ENCODE measurements around the gene GABPB1. TPM values are rescaled to one million over a fixed set of nuclear protein-coding genes. Genes with fewer than 3 reads are reported as not detected.

The GABPB1 gene
- total and polyA plus RNA-seq, 2 of the 13 experiments (the other 11 are each of a cell fraction or from before 2014, with no cell fraction given) = 17.5 to 39.5 TPM

DNA sequence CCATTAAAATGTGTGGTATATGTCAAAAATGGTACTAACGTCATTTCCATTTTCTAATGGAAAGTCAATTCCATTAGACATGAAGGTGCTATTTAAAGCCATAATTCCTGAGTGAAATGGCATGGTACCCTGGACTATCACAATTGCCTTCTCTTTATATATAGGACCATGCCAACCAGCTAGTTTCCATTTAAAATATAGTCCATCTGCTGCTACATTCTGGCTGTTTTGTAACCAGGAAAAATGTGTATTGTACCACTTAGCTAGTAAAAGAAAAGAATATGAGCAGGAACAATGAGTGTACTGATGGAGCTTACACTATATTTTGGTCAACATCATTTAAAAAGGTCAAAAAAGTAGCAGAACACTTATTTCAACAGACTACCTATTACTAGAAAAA, 59.0 kb downstream of the GABPB1 start:
- FAIRE-seq (no peak), DNase-seq (ENCODE audit: low spot score) (no peak), ATAC-seq (no peak)
- no peak for TF ChIP-seq PHF8 (CRISPR knock-in tag; IDR thresholded peaks at IDR 0.05)
- TF ChIP-seq, protein P1, sequence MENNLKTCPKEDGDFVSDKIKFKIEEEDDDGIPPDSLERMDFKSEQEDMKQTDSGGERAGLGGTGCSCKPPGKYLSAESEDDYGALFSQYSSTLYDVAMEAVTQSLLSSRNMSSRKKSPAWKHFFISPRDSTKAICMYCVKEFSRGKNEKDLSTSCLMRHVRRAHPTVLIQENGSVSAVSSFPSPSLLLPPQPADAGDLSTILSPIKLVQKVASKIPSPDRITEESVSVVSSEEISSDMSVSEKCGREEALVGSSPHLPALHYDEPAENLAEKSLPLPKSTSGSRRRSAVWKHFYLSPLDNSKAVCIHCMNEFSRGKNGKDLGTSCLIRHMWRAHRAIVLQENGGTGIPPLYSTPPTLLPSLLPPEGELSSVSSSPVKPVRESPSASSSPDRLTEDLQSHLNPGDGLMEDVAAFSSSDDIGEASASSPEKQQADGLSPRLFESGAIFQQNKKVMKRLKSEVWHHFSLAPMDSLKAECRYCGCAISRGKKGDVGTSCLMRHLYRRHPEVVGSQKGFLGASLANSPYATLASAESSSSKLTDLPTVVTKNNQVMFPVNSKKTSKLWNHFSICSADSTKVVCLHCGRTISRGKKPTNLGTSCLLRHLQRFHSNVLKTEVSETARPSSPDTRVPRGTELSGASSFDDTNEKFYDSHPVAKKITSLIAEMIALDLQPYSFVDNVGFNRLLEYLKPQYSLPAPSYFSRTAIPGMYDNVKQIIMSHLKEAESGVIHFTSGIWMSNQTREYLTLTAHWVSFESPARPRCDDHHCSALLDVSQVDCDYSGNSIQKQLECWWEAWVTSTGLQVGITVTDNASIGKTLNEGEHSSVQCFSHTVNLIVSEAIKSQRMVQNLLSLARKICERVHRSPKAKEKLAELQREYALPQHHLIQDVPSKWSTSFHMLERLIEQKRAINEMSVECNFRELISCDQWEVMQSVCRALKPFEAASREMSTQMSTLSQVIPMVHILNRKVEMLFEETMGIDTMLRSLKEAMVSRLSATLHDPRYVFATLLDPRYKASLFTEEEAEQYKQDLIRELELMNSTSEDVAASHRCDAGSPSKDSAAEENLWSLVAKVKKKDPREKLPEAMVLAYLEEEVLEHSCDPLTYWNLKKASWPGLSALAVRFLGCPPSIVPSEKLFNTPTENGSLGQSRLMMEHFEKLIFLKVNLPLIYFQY (CRISPR knock-in tag; IDR thresholded peaks at IDR 0.05; ENCODE audit: borderline replicate concordance) = no peak
- no peak for TF ChIP-seq FOXJ3 (CRISPR knock-in tag; IDR thresholded peaks at IDR 0.05; ENCODE audit: borderline replicate concordance)
- in situ Hi-C loops (cut with HindIII; ENCODE audit: extremely low pct_ligation_motif_present, low pct_unique_long_range_greater_than_20kb) (no loop called here), intact Hi-C loops (cut with micrococcal nuclease; ENCODE audit: unreplicated experiment) (no loop called here)
- Histone ChIP-seq H3K4me3 (replicated peaks in 1 of 3; ENCODE audit: insufficient read depth in 1 of 3, low read depth in 2 of 3, low read length in 3 of 3) (no peak overlapping the region), H3K79me2 (ENCODE audit: insufficient read depth, low read length) (no peaks in the 10 kb centered on the region), H3K9me3 (ENCODE audit: low read length) (no peaks in the 10 kb centered on the region), H3K36me3 (replicated peaks in 1 of 2; ENCODE audit: control insufficient read depth in 1 of 2, insufficient read depth in 2 of 2, low read length in 2 of 2) (peaks cover 8 to 26% of the 10 kb centered on the region in 2 experiments; a peak in 4 of 5 replicates), H3K27ac (ENCODE audit: extremely low read length, insufficient read depth, low read length) (no peak overlapping the region), H2AFZ (ENCODE audit: low read length) (no peak overlapping the region), H3K27me3 (ENCODE audit: control insufficient read depth in 1 of 2, insufficient read depth in 2 of 2, low read length in 2 of 2) (no peaks in the 10 kb centered on the region), H3K4me1 (ENCODE audit: insufficient read depth, low read length) (no peaks in the 10 kb centered on the region), H4K20me1 (ENCODE audit: insufficient read depth, low read length) (no peaks in the 10 kb centered on the region), H3K4me2 (ENCODE audit: low read depth, low read length) (no peak overlapping the region), H3K9ac (ENCODE audit: insufficient read depth, low read depth, low read length) (no peak overlapping the region)
- ChIA-PET CTCF (ENCODE audit: low intra/inter-chr PET ratio, low total read pairs) (no interaction called here), POLR2A (interaction anchor here (0.6 kb wide), 1 partner anchor 40 kb away, joined by 3 read pairs; no protein-coding TSS in a partner anchor)
- 97% methylated on average over 1 of the region's 1 CpG for WGBS (ENCODE audit: low lambda C conversion rate)
- BruUV-seq (replicated peaks) = no TSS peak

DNA sequence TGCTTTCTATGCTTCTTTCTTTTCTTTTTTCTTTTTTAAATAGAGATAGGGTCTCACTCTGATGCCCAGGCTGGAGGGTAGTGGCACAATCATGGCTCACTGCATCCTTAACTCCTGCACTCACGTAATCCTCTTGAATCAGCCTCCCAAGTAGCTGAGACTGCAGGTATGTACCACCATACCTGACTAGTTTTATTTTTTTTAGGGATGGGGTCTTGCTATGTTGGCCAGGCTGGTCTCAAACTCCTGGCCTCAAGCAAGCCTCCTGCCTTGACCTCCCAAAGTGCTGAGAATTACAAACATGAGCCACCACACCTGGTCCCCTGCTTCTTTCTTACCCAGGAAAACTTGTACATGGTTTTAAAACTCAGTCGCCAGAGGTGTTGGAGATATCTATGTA, 65.2 kb downstream of the GABPB1 start:
- H3K4me1 ChIP-seq (ENCODE audit: insufficient read depth, low read length) = no peaks in the 10 kb centered on the region
- H3K9me3 ChIP-seq (ENCODE audit: low read length) = no peaks in the 10 kb centered on the region
- FAIRE-seq (no peak), DNase-seq (ENCODE audit: low spot score) (no peak), ATAC-seq (no peak)
- no peak overlapping the region for H3K27ac ChIP-seq (ENCODE audit: extremely low read length, insufficient read depth, low read length)
- intact Hi-C loops (cut with micrococcal nuclease; ENCODE audit: unreplicated experiment) (no loop called here), in situ Hi-C loops (cut with HindIII; ENCODE audit: extremely low pct_ligation_motif_present, low pct_unique_long_range_greater_than_20kb) (no loop called here)
- no peak overlapping the region for H3K4me2 ChIP-seq (ENCODE audit: low read depth, low read length)
- H3K9ac ChIP-seq (ENCODE audit: insufficient read depth, low read depth, low read length) = no peak overlapping the region
- ChIA-PET POLR2A (no interaction called here), CTCF (ENCODE audit: low intra/inter-chr PET ratio, low total read pairs) (no interaction called here)
- no peaks in the 10 kb centered on the region for H4K20me1 ChIP-seq (ENCODE audit: insufficient read depth, low read length)
- BruUV-seq (replicated peaks) = no TSS peak
- peaks cover 13 to 27% of the 10 kb centered on the region in 2 experiments; a peak in 4 of 5 replicates for H3K36me3 ChIP-seq (replicated peaks in 1 of 2; ENCODE audit: control insufficient read depth in 1 of 2, insufficient read depth in 2 of 2, low read length in 2 of 2)
- H3K4me3 ChIP-seq (replicated peaks in 1 of 3; ENCODE audit: insufficient read depth in 1 of 3, low read depth in 2 of 3, low read length in 3 of 3) = no peak overlapping the region
- H3K27me3 ChIP-seq (ENCODE audit: control insufficient read depth in 1 of 2, insufficient read depth in 2 of 2, low read length in 2 of 2) = no peaks in the 10 kb centered on the region
- TF ChIP-seq ATM (IDR thresholded peaks at IDR 0.05; ENCODE audit: borderline replicate concordance) (no peak), ZNF121 (CRISPR knock-in tag; IDR thresholded peaks at IDR 0.05) (peak; percentile 68; the same call in 1 of the 2 replicates)
- H3K79me2 ChIP-seq (ENCODE audit: insufficient read depth, low read length) = no peaks in the 10 kb centered on the region
- 98% methylated on average over 2 of the region's 2 CpGs for WGBS (ENCODE audit: low lambda C conversion rate)
- H2AFZ ChIP-seq (ENCODE audit: low read length) = no peak overlapping the region

Measured in HepG2 (cell line).